Renal pelvis (tissue), 3 donors: Measurements from ENCODE around the gene ZSCAN22. TPM values are rescaled to one million over a fixed set of nuclear protein-coding genes. Genes with fewer than 3 reads are reported as not detected.

Experiments used
- polyA plus RNA-seq, 3 donors: library from polyadenylated mRNA; unstranded; fragments of 120-200 nt; gene quantifications; one replicate each; pipeline ENCODE4 v1.2.1, GENCODE V29; 2013; ENCODE audit not compliant: insufficient read length in 3 of 3

ZSCAN22 gene
- polyA plus RNA-seq, 3 donors, result 3.8 to 4.1 (median 4.0) TPM

Other genes starting within 250 kb of the ZSCAN22 start
- 100 to 1,000 TPM; 103 to 124 (median 107) TPM for gene ZSCAN18, start 228.8 kb upstream of the ZSCAN22 start, polyA plus RNA-seq
- 10 to 100 TPM; 21.9 to 23.4 (median 22.0) TPM for gene ZNF329, start 176.2 kb upstream of the ZSCAN22 start, polyA plus RNA-seq
- 10 to 100 TPM; 19.1 to 24.9 (median 23.8) TPM for gene ZNF274, start 143.9 kb upstream of the ZSCAN22 start, polyA plus RNA-seq
- gene ZNF544, start 98.1 kb upstream of the ZSCAN22 start, polyA plus RNA-seq, result 10 to 100 TPM; 34.2 to 47.5 (median 44.4) TPM
- gene ZNF8, start 48.0 kb upstream of the ZSCAN22 start, polyA plus RNA-seq, result 10 to 100 TPM in 2 of 3 donors, 1 to 10 TPM in 1; 6.6 to 10.7 (median 10.5) TPM
- 10 to 100 TPM; 53.5 to 61.2 (median 59.1) TPM for gene ERVK3-1, start 21.6 kb upstream of the ZSCAN22 start, polyA plus RNA-seq
- gene A1BG, start 26.5 kb downstream of the ZSCAN22 start, polyA plus RNA-seq, result 1 to 10 TPM; 1.6 to 2.1 (median 2.0) TPM
- gene ZNF497, start 35.8 kb downstream of the ZSCAN22 start, polyA plus RNA-seq, result 1 to 10 TPM; 5.0 to 7.1 (median 5.5) TPM
- gene ZNF837, start 54.0 kb downstream of the ZSCAN22 start, polyA plus RNA-seq, result 1 to 10 TPM; 5.6 to 6.2 (median 5.8) TPM
- 1,000 to 10,000 TPM in 2 of 3 donors, 100 to 1,000 TPM in 1; 960 to 1,160 (median 1,095) TPM for gene RPS5, start 60.3 kb downstream of the ZSCAN22 start, polyA plus RNA-seq
- not detected for gene RNF225, start 68.7 kb downstream of the ZSCAN22 start, polyA plus RNA-seq
- gene ZNF584, start 81.7 kb downstream of the ZSCAN22 start, polyA plus RNA-seq, result 10 to 100 TPM; 13.2 to 16.5 (median 13.9) TPM
- 10 to 100 TPM; 13.6 to 16.7 (median 15.1) TPM for gene ZNF132, start 113.2 kb downstream of the ZSCAN22 start, polyA plus RNA-seq
- 1 to 10 TPM; 7.2 to 7.6 (median 7.2) TPM for gene ZNF324B, start 124.6 kb downstream of the ZSCAN22 start, polyA plus RNA-seq
- 10 to 100 TPM; 10.0 to 13.4 (median 11.0) TPM for gene ZNF324, start 140.1 kb downstream of the ZSCAN22 start, polyA plus RNA-seq
- 10 to 100 TPM; 17.3 to 23.4 (median 19.3) TPM for gene ZNF446, start 149.4 kb downstream of the ZSCAN22 start, polyA plus RNA-seq
- 10 to 100 TPM; 13.3 to 13.8 (median 13.6) TPM for gene SLC27A5, start 185.0 kb downstream of the ZSCAN22 start, polyA plus RNA-seq
- 10 to 100 TPM; 14.5 to 19.1 (median 16.1) TPM for gene ZBTB45, start 192.8 kb downstream of the ZSCAN22 start, polyA plus RNA-seq
- gene TRIM28, start 217.1 kb downstream of the ZSCAN22 start, polyA plus RNA-seq, result 100 to 1,000 TPM; 644 to 816 (median 758) TPM
- 100 to 1,000 TPM; 117 to 136 (median 126) TPM for gene CHMP2A, start 228.1 kb downstream of the ZSCAN22 start, polyA plus RNA-seq
- gene UBE2M, start 231.6 kb downstream of the ZSCAN22 start, polyA plus RNA-seq, result 100 to 1,000 TPM in 1 of 3 donors, 10 to 100 TPM in 2; 90.2 to 109 (median 97.5) TPM
- 10 to 100 TPM; 31.0 to 59.2 (median 54.2) TPM for gene MZF1, start 246.3 kb downstream of the ZSCAN22 start, polyA plus RNA-seq